ENCODE measurements around the gene IGFL4. TPM values are rescaled to one million over a fixed set of nuclear protein-coding genes. Genes with fewer than 3 reads are reported as not detected.

IGFL4 gene
- total and polyA plus RNA-seq, 2 of the 13 experiments (the other 11 are each of a cell fraction or from before 2014, with no cell fraction given) = 1.2 to 1.4 TPM

- TF ChIP-seq SP2 (CRISPR knock-in tag; IDR thresholded peaks at IDR 0.05) (peak; percentile 97), NFYB (CRISPR knock-in tag; IDR thresholded peaks at IDR 0.05) (peak; percentile 96), ZBTB38 (CRISPR knock-in tag; IDR thresholded peaks at IDR 0.05) (peak; percentile 36; the same call in 1 of the 2 replicates), NFIC (IDR thresholded peaks at IDR 0.05; ENCODE audit: low read length) (no peak), ZNF362 (CRISPR knock-in tag; IDR thresholded peaks at IDR 0.05; ENCODE audit: borderline replicate concordance) (no peak), MED8 (CRISPR knock-in tag; IDR thresholded peaks at IDR 0.05; ENCODE audit: insufficient replicate concordance) (no peak), BCL3 (CRISPR knock-in tag; IDR thresholded peaks at IDR 0.05) (0 out of 2 replicates have a peak, but pooled peaks have one; percentile 46), TSC22D2 (CRISPR knock-in tag; IDR thresholded peaks at IDR 0.05; ENCODE audit: borderline replicate concordance) (peak; percentile 12; the same call in 1 of the 2 replicates), PHF8 (CRISPR knock-in tag; IDR thresholded peaks at IDR 0.05) (peak; percentile 79), ZBTB49 (CRISPR knock-in tag; IDR thresholded peaks at IDR 0.05; ENCODE audit: borderline replicate concordance) (no peak), ZNF670 (CRISPR knock-in tag; IDR thresholded peaks at IDR 0.05; ENCODE audit: borderline replicate concordance) (no peak), KDM4B (CRISPR knock-in tag; IDR thresholded peaks at IDR 0.05) (no peak), ZKSCAN5 (CRISPR knock-in tag; IDR thresholded peaks at IDR 0.05) (no peak), POGZ (CRISPR knock-in tag; IDR thresholded peaks at IDR 0.05) (no peak), HINFP (CRISPR knock-in tag; IDR thresholded peaks at IDR 0.05; ENCODE audit: low read depth) (no peak), XRCC5 (optimal IDR thresholded peaks at IDR 0.05; ENCODE audit: low read length) (no peak), ZNF460 (CRISPR knock-in tag; IDR thresholded peaks at IDR 0.05; ENCODE audit: borderline replicate concordance) (no peak), RARA (CRISPR knock-in tag; IDR thresholded peaks at IDR 0.05) (no peak), BCL6 (CRISPR knock-in tag; IDR thresholded peaks at IDR 0.05) (0 out of 2 replicates have a peak, but pooled peaks have one; percentile 7), JUN (CRISPR knock-in tag; IDR thresholded peaks at IDR 0.05) (no peak), NR2C2 (CRISPR knock-in tag; IDR thresholded peaks at IDR 0.05; ENCODE audit: borderline replicate concordance) (peak; percentile 67; the same call in 1 of the 2 replicates), CCAR2 (optimal IDR thresholded peaks at IDR 0.05; ENCODE audit: low read depth, low read length) (no peak), NKX3-1 (CRISPR knock-in tag; IDR thresholded peaks at IDR 0.05) (no peak), ZNF580 (CRISPR knock-in tag; IDR thresholded peaks at IDR 0.05; ENCODE audit: borderline replicate concordance, low read depth) (no peak), MEIS2 (CRISPR knock-in tag; IDR thresholded peaks at IDR 0.05) (no peak; the same call in 1 of the 2 replicates)
Observed at GRCh38 chr19:45994998-45995714, 45.6 kb downstream of the IGFL4 start, which contains the start of gene CCDC61 (continued).
